Activated naive CD8-positive, alpha-beta T cell treated with anti-CD3 and anti-CD28 coated beads for 36 hours (primary cell): ENCODE data around the gene ISL2. TPM values are rescaled to one million over a fixed set of nuclear protein-coding genes. Genes with fewer than 3 reads are reported as not detected.

Experiments
- DNase-seq: peaks from one replicate; pipeline ENCODE4 v3.0.0; 2021
- H3K27ac Mint-ChIP-seq: one replicate; pipeline ENCODE4 v1.8.0; 2022; ENCODE audit warnings: mild to moderate bottlenecking, moderate library complexity, mixed read lengths
- H3K27me3 Mint-ChIP-seq: one replicate; pipeline ENCODE4 v1.8.0; 2022; ENCODE audit warnings: mild to moderate bottlenecking, mixed read lengths
- H3K36me3 Mint-ChIP-seq: one replicate; pipeline ENCODE4 v1.8.0; 2021; ENCODE audit warnings: mild to moderate bottlenecking, mixed read lengths
- H3K4me1 Mint-ChIP-seq: one replicate; pipeline ENCODE4 v1.8.0; 2021; ENCODE audit warnings: mixed read lengths
- H3K4me3 Mint-ChIP-seq: one replicate; pipeline ENCODE4 v1.8.0; 2022; ENCODE audit warnings: mild to moderate bottlenecking, moderate library complexity, mixed read lengths
- H3K9me3 Mint-ChIP-seq: one replicate; pipeline ENCODE4 v1.8.0; 2022; ENCODE audit warnings: mixed read lengths
- total RNA-seq, 2 experiments: library from RNA; stranded (reverse); gene quantifications; one replicate each; pipeline ENCODE4 v1.2.3, GENCODE V29; 2021

The ISL2 gene
- total RNA-seq, 2 experiments from 2014 or later: 0.22 TPM; not detected in 1

- H3K4me3 Mint-ChIP-seq: peak overlapping the region; percentile 60
- H3K27ac Mint-ChIP-seq: no peak overlapping the region
- H3K27me3 Mint-ChIP-seq: peaks cover 78% of the 10 kb centered on the region
- DNase-seq: no peak
- H3K36me3 Mint-ChIP-seq: peaks cover 10% of the 10 kb centered on the region
- H3K9me3 Mint-ChIP-seq: no peaks in the 10 kb centered on the region
- peaks cover 28% of the 10 kb centered on the region for H3K4me1 Mint-ChIP-seq
Measured at GRCh38 chr15:76344893-76345582, 8.5 kb downstream of the ISL2 start.

GRCh38 chr15:76345583-76345879 is 9.0 kb downstream of the ISL2 start:
- H3K4me3 Mint-ChIP-seq: peak overlapping the region; percentile 60
- no peak for DNase-seq
- H3K27me3 Mint-ChIP-seq: peaks cover 73% of the 10 kb centered on the region
- peaks cover 28% of the 10 kb centered on the region for H3K4me1 Mint-ChIP-seq
- no peaks in the 10 kb centered on the region for H3K9me3 Mint-ChIP-seq
- no peak overlapping the region for H3K27ac Mint-ChIP-seq
- H3K36me3 Mint-ChIP-seq: peaks cover 10% of the 10 kb centered on the region

DNA sequence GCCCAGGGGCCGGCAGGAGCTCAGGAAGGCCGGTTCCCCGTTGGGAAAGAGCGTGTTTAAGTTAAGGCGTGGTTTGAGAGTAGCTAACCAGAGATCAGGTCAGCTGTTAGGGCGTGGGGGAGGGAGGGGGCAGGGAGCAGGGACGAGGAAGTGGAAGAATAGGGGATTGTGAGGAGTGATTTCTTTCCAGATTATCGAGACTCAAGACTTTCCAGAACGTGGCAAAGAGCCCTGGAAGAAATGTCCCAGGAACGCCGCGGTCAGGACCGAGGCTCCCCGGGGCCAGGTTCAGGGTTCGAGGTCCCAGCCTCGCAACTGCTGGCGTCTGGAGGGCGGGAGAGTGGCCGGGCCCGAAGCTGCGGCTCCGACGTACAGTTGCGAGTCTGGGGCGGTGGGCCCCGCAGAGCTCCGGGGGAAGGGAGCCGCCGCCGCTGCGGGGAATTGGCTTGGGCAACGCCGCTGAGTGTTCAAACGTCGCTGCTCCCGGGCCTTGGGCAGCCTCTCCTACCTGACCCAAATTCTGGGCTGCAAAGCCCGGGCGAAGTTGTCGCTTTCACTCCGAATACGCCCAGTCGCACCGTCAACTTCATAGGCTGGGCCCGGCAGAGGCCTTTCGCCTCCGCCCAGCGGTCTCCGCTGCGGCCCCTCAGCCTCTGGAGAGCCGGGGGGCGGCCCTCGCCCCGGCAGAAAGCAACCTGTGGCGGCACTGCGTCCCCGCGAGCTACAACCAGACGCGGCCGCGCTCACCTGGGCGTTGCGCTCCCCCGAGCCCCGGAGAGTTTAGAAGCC is 9.5 kb downstream of the ISL2 start:
- Mint-ChIP-seq H3K36me3 (peaks cover 10% of the 10 kb centered on the region), H3K4me1 (peaks cover 24% of the 10 kb centered on the region), H3K4me3 (peak overlapping the region; percentile 60), H3K27me3 (peaks cover 68% of the 10 kb centered on the region), H3K9me3 (no peaks in the 10 kb centered on the region), H3K27ac (no peak overlapping the region)
- no peak for DNase-seq

DNA sequence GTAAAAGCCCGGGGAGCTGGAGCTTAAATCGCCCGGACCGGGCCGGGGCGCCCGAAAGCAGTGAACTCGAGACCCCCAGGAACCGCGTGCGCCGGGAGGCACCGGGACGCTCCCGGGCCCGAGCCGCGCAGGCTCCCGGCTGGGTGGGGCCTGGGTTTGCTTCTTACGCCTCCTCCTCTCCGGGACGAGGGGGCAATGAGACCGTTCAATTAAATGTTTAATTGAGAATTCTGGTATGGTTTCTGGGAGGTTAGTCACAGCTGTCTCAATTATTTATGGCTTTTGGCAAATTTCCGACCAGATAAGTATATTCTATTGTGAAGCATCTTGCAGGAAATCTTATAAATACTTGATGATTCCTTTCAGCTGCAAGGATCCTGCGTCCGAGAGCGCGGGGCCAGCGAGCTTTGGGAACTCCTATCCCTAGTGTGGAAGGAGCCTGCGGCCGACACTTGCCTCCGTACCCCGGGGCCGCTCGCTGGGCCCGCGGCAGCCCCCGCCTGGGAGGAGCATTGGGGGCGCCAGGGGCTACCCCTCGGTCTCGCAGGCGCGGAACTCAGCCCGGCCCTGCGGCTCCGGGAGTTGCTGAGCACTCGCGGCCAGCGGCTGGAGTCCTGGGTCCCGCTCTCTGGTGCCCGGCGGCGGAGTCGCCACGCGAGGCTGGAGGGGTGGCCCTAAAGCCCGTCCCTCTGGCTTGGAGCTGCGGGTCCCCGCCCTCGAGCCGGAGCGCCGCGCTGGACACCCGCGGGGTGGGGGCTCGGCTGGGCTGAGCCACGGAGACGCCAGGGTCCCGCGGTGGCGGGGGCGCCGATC is 10.3 kb downstream of the ISL2 start:
- H3K27ac Mint-ChIP-seq: no peak overlapping the region
- H3K27me3 Mint-ChIP-seq: peaks cover 60% of the 10 kb centered on the region
- no peaks in the 10 kb centered on the region for H3K9me3 Mint-ChIP-seq
- H3K36me3 Mint-ChIP-seq: peaks cover 10% of the 10 kb centered on the region
- peaks cover 19% of the 10 kb centered on the region for H3K4me1 Mint-ChIP-seq
- no peak overlapping the region for H3K4me3 Mint-ChIP-seq
- DNase-seq: no peak

GRCh38 chr15:76347482-76348055 is 11.0 kb downstream of the ISL2 start:
- Mint-ChIP-seq H3K36me3 (peaks cover 13% of the 10 kb centered on the region), H3K4me1 (peaks cover 15% of the 10 kb centered on the region), H3K27me3 (peaks cover 55% of the 10 kb centered on the region), H3K9me3 (no peaks in the 10 kb centered on the region), H3K4me3 (no peak overlapping the region), H3K27ac (no peak overlapping the region)
- DNase-seq: no peak

- no peak for DNase-seq
- H3K36me3 Mint-ChIP-seq: peaks cover 16% of the 10 kb centered on the region
- H3K4me1 Mint-ChIP-seq: peaks cover 14% of the 10 kb centered on the region
- H3K9me3 Mint-ChIP-seq: no peaks in the 10 kb centered on the region
- H3K27me3 Mint-ChIP-seq: peaks cover 39% of the 10 kb centered on the region
- no peak overlapping the region for H3K27ac Mint-ChIP-seq
- H3K4me3 Mint-ChIP-seq: no peak overlapping the region
Measured at GRCh38 chr15:76349301-76350070, 12.9 kb downstream of the ISL2 start.

DNA sequence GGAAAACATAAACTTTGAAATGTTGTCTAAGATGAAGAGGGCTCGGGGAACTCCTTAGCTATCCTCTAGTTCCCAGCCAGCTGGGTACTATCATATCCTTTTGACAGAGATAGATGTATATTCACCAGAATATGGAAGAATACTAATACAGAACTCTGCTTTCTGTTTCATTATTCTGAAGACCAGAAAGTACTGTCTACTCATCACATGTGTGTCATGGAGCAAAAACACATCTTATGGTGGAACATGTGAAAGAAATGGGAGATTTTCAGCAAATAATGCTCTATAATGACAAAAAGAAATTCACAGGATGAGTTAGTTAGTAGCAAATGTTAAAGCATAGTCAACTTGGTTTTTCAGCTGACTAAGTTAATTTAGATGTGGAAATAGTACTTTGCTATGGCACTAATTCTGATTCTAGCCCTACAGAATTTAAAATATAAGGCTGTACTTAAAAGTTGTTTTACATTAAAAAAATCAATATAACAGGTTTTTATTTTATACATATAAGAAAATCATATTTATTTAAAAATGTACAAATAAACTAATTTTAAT is 16.5 kb downstream of the ISL2 start:
- Mint-ChIP-seq H3K4me3 (no peak overlapping the region), H3K9me3 (no peaks in the 10 kb centered on the region), H3K27ac (no peak overlapping the region), H3K4me1 (peaks cover 3% of the 10 kb centered on the region), H3K36me3 (peaks cover 12% of the 10 kb centered on the region), H3K27me3 (peaks cover 9% of the 10 kb centered on the region)
- DNase-seq: no peak

DNA sequence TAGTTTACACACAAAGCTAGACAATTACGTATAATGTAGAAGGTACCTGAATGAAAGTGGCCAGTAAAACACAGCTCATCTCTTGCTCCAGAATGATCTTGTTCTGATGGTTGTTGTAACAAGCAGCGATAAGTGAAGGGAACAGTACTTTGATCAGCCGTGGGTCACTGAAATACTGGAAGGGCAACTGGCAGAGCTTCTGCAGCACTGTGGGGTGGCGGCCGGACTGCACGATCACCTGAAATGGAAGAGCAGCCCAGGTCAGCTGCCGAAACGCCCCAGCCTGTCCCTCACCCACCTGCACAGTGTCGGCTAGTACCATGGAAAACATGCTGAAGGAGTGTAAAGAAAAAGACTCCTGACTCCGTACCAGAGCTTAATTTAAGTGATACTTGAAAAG is 17.3 kb downstream of the ISL2 start:
- H3K4me1 Mint-ChIP-seq: peaks cover 3% of the 10 kb centered on the region
- no peak overlapping the region for H3K27ac Mint-ChIP-seq
- H3K27me3 Mint-ChIP-seq: peaks cover under 1% of the 10 kb centered on the region
- no peak for DNase-seq
- no peaks in the 10 kb centered on the region for H3K9me3 Mint-ChIP-seq
- peaks cover 9% of the 10 kb centered on the region for H3K36me3 Mint-ChIP-seq
- no peak overlapping the region for H3K4me3 Mint-ChIP-seq

DNA sequence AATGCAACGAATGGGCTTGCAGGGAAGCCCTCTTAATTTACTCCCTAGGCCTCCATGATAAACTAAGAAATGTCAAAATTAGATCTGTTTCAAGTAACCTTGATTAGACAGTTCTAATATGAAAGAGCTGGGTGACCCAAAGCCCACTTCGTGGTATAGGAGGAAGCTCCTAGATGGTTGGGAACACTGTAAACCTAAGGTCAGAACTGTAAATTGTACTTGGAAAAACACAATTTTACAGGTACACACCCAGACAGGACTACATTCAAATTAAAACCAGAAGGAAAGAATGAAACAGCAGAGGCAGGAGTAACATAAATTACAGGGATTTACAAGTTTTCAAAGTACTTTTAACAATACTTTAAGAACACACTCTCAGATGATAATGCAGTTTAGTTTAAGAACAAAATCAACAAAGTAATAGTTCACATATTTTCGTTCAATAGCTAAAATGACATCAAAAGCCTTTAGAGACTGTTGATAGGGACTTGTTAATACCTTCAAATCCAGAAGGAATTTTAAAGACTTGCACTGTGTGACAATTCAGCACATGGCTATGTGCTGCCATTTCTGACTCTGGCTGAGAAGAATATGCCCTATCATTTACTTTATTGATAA is 18.4 kb downstream of the ISL2 start:
- H3K27ac Mint-ChIP-seq: no peak overlapping the region
- H3K36me3 Mint-ChIP-seq: peaks cover 9% of the 10 kb centered on the region
- no peak for DNase-seq
- H3K4me3 Mint-ChIP-seq: no peak overlapping the region
- no peaks in the 10 kb centered on the region for H3K27me3 Mint-ChIP-seq
- no peaks in the 10 kb centered on the region for H3K9me3 Mint-ChIP-seq
- peaks cover 3% of the 10 kb centered on the region for H3K4me1 Mint-ChIP-seq

GRCh38 chr15:76358453-76358852 is 21.9 kb downstream of the ISL2 start:
- no peaks in the 10 kb centered on the region for H3K9me3 Mint-ChIP-seq
- H3K36me3 Mint-ChIP-seq: peaks cover 7% of the 10 kb centered on the region
- no peaks in the 10 kb centered on the region for H3K27me3 Mint-ChIP-seq
- H3K4me3 Mint-ChIP-seq: no peak overlapping the region
- H3K27ac Mint-ChIP-seq: no peak overlapping the region
- H3K4me1 Mint-ChIP-seq: no peaks in the 10 kb centered on the region
- no peak for DNase-seq

DNA sequence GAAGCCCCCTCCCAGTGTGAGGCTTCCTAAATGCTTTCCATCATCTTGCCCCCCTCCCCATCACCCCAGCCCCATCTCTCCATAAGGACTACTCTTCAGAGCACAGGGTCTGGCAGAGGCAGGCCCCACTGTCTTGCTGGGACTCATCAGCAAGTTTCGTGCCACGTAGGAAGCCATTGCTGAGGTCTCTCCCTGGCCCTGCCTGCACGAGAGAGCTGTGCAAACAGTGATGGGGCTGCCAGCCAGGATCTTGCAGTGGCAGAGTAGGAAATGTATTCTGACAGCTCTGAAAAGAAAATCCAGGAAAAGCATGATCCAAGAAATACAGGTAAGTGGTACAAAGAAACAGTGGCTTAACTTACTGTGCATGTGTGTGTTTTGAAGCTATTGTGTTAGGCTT is 22.6 kb downstream of the ISL2 start:
- Mint-ChIP-seq H3K36me3 (peaks cover 4% of the 10 kb centered on the region), H3K9me3 (no peaks in the 10 kb centered on the region), H3K27ac (no peak overlapping the region), H3K4me1 (no peaks in the 10 kb centered on the region), H3K4me3 (no peak overlapping the region), H3K27me3 (no peaks in the 10 kb centered on the region)
- no peak for DNase-seq

DNA sequence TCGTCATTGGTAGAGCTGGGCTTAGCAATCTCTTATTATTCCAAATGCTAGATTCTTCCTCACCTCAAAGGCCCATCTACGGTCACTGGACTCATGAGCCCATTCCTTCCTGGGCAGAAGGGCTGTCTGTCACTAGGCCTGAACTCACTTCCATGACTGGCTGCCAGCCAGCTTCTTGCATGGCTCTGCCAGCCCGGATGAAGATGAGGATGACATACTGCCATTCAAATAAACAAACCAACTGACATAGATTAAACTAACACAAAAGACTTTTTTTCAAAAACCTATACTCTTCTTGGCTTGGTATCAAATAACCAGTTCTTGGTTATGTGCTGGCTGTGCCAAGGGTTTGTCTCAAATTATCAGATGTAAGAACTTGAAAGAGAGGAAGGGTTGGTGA is 23.8 kb downstream of the ISL2 start:
- H3K27me3 Mint-ChIP-seq: no peaks in the 10 kb centered on the region
- H3K4me1 Mint-ChIP-seq: no peaks in the 10 kb centered on the region
- no peak overlapping the region for H3K27ac Mint-ChIP-seq
- no peaks in the 10 kb centered on the region for H3K9me3 Mint-ChIP-seq
- no peak for DNase-seq
- H3K4me3 Mint-ChIP-seq: no peak overlapping the region
- H3K36me3 Mint-ChIP-seq: peaks cover 4% of the 10 kb centered on the region

DNA sequence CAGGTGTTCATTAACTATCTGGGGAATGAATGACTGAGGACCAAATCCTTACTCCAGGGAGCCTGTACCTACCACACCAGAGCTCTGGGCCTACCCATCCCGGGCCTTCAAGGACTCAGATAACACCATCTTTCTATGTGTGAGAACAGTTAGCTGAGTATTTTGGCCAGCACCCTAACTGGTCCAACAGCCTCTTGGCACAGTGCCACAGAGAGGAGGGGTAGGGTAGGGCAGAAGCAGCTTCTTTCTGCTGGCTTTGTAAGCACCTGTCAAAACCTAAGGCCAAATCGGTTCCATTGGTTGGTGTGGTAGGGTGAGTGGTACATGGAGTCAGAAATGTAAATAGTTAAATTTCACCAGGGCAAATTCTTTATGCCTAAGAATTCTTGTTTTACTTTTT is 26.7 kb downstream of the ISL2 start:
- H3K9me3 Mint-ChIP-seq: no peaks in the 10 kb centered on the region
- H3K27ac Mint-ChIP-seq: no peak overlapping the region
- no peaks in the 10 kb centered on the region for H3K27me3 Mint-ChIP-seq
- peaks cover 1% of the 10 kb centered on the region for H3K36me3 Mint-ChIP-seq
- no peaks in the 10 kb centered on the region for H3K4me1 Mint-ChIP-seq
- no peak overlapping the region for H3K4me3 Mint-ChIP-seq
- no peak for DNase-seq

DNA sequence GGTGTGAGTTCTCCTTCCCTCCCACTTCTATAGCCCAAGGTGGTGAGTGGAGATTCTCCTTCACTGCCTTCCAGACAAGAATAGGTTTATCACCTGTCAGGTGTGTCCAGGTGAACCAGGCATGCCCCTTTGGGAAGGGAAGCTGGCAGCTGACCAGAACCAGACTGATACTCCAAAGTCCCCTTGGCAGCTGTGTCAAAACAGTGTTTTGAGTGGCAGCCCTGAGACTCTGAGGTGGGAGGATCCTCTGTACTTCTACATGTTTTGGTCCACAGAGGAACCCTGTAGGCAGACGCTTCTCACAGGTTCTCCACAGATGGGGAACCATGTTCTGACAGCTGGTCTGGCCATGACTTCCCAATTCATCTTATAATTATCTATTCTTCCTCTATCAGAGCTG is 30.1 kb downstream of the ISL2 start:
- Mint-ChIP-seq H3K27me3 (no peaks in the 10 kb centered on the region), H3K9me3 (no peaks in the 10 kb centered on the region), H3K36me3 (peaks cover under 1% of the 10 kb centered on the region), H3K4me1 (no peaks in the 10 kb centered on the region), H3K27ac (no peak overlapping the region), H3K4me3 (no peak overlapping the region)
- no peak for DNase-seq
